GM23338 (cell line): ENCODE results near the gene XRCC5.

ENCODE experiments used
- CREB1 ChIP-seq: fragments of 250-450 bp; sonication (Bioruptor Pico); IDR thresholded peaks from 2 replicates; pipeline ENCODE4 v1.5.0; 2020; ENCODE audit warnings: low read depth, mild to moderate bottlenecking, moderate library complexity
- EZH2 ChIP-seq: fragments of 200-600 bp; sonication (generic); IDR thresholded peaks from one replicate; pipeline ENCODE4 v1.8.0; 2017; ENCODE audit warnings: antibody characterized with exemption, mild to moderate bottlenecking, low read depth; ENCODE audit not compliant: unreplicated experiment
- EZH2phosphoT487 ChIP-seq: fragments of 200-600 bp; sonication (generic); IDR thresholded peaks from one replicate; pipeline ENCODE4 v1.8.1; 2018; ENCODE audit warnings: antibody characterized with exemption; ENCODE audit not compliant: unreplicated experiment
- JUNB ChIP-seq: IDR thresholded peaks from one replicate; pipeline ENCODE4 v1.6.1; 2016; ENCODE audit warnings: antibody characterized with exemption; ENCODE audit not compliant: unreplicated experiment
- POLR2AphosphoS5 ChIP-seq: IDR thresholded peaks from 2 replicates; pipeline ENCODE4 v1.6.1; 2016; ENCODE audit warnings: antibody characterized with exemption, low read depth
- TF ChIP-seq, protein P1 (sequence below), 2 experiments: fragments of 200-600 bp in 1 of 2; sonication (generic) in 1 of 2; conservative IDR thresholded peaks; 2 replicates each; pipeline versions ENCODE4 v1.5.1 to v1.6.1; 2016 to 2017; ENCODE audit warnings: antibody characterized with exemption in 2 of 2, low read depth in 2 of 2, mild to moderate bottlenecking in 2 of 2, moderate library complexity in 1 of 2

DNA sequence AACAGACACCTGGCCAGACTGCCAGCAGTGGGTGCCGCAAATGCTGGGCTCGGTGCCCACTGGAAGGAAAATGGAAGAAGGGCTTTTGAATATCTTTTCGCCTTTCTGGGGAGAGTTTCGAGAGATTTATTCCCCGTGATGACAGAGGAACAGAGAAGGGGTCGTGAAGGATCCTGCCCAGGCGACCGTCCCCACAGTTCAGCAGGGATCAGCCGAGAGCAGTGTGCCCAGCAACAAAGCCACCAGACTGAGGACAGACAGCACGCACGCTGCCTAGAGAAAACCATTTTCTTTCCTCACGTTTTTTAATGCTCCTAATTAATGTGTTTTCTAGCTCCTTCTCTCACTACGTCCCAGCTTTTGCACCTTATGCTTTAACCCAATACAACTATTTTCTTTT lies 47.7 kb downstream of the XRCC5 start:
- TF ChIP-seq, protein P1, sequence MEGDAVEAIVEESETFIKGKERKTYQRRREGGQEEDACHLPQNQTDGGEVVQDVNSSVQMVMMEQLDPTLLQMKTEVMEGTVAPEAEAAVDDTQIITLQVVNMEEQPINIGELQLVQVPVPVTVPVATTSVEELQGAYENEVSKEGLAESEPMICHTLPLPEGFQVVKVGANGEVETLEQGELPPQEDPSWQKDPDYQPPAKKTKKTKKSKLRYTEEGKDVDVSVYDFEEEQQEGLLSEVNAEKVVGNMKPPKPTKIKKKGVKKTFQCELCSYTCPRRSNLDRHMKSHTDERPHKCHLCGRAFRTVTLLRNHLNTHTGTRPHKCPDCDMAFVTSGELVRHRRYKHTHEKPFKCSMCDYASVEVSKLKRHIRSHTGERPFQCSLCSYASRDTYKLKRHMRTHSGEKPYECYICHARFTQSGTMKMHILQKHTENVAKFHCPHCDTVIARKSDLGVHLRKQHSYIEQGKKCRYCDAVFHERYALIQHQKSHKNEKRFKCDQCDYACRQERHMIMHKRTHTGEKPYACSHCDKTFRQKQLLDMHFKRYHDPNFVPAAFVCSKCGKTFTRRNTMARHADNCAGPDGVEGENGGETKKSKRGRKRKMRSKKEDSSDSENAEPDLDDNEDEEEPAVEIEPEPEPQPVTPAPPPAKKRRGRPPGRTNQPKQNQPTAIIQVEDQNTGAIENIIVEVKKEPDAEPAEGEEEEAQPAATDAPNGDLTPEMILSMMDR (conservative IDR thresholded peaks at IDR 0.05; ENCODE audit: low read depth in 2 of 2), result no peak
- TF ChIP-seq POLR2AphosphoS5, result no peak
- TF ChIP-seq EZH2, result no peak
- no peak for TF ChIP-seq CREB1
- TF ChIP-seq EZH2phosphoT487, result no peak
- TF ChIP-seq JUNB, result no peak
